OCI-LY1 (cell line): ENCODE data around the gene CTXND1.

Experiments used
- H2AFZ ChIP-seq: fragments of 200-600 bp; sonication (generic), shearing (Covaris generic); 2 replicates; pipeline ENCODE4 v1.6.0; 2014; ENCODE audit warnings: antibody characterized with exemption, mild to moderate bottlenecking, low read length
- H3F3A ChIP-seq: fragments of 200-600 bp; sonication (generic), shearing (Covaris generic); 2 replicates; pipeline ENCODE4 v1.6.0; 2014; ENCODE audit warnings: mild to moderate bottlenecking, antibody characterized with exemption, low read length, moderate library complexity; ENCODE audit not compliant: insufficient read depth
- H3K27ac ChIP-seq: fragments of 200-600 bp; sonication (generic); 2 replicates; pipeline ENCODE4 v1.5.1; 2014; ENCODE audit warnings: low read length, mixed run types, mild to moderate bottlenecking, low read depth; ENCODE audit not compliant: poor library complexity, severe bottlenecking
- H3K27me3 ChIP-seq: fragments of 200-600 bp; sonication (generic); 2 replicates; pipeline ENCODE4 v1.6.0; 2014; ENCODE audit warnings: antibody characterized with exemption, mild to moderate bottlenecking, low read length, moderate library complexity; ENCODE audit not compliant: insufficient read depth
- H3K36me3 ChIP-seq: fragments of 200-600 bp; sonication (generic); 2 replicates; pipeline ENCODE4 v1.6.1; 2014; ENCODE audit warnings: mild to moderate bottlenecking, antibody characterized with exemption, low read length, moderate library complexity, mixed read lengths; ENCODE audit not compliant: insufficient read depth
- H3K4me1 ChIP-seq: fragments of 200-600 bp; sonication (generic); 2 replicates; pipeline ENCODE4 v1.5.1; 2014; ENCODE audit warnings: mild to moderate bottlenecking, low read length, moderate library complexity; ENCODE audit not compliant: insufficient read depth, severe bottlenecking
- H3K4me2 ChIP-seq: fragments of 200-600 bp; sonication (generic), shearing (Covaris generic); 2 replicates; pipeline ENCODE4 v1.6.1; 2014; ENCODE audit warnings: low read length
- H3K4me3 ChIP-seq: fragments of 200-600 bp; sonication (generic); 2 replicates; pipeline ENCODE4 v1.5.1; 2014; ENCODE audit warnings: low read length, low read depth, mild to moderate bottlenecking, mixed read lengths; ENCODE audit not compliant: poor library complexity, severe bottlenecking
- H3K79me2 ChIP-seq: fragments of 200-600 bp; shearing (Covaris generic); 2 replicates; pipeline ENCODE4 v1.6.1; 2016; ENCODE audit warnings: mixed run types, low read length, mixed read lengths; ENCODE audit not compliant: insufficient read depth
- H3K9ac ChIP-seq: fragments of 200-600 bp; sonication (generic), shearing (Covaris generic); 2 replicates; pipeline ENCODE4 v1.6.1; 2014; ENCODE audit warnings: mild to moderate bottlenecking, low read length, mixed read lengths
- H3K9me2 ChIP-seq: fragments of 200-600 bp; sonication (generic), shearing (Covaris generic); 2 replicates; pipeline ENCODE4 v1.6.1; 2014; ENCODE audit warnings: low read depth, mild to moderate bottlenecking, low read length, mixed read lengths
- H3K9me3 ChIP-seq: fragments of 200-600 bp; shearing (Covaris generic); 2 replicates; pipeline ENCODE4 v1.6.1; 2014; ENCODE audit warnings: low read length, mixed read lengths
- H4K20me1 ChIP-seq: fragments of 200-600 bp; sonication (generic), shearing (Covaris generic); 2 replicates; pipeline ENCODE4 v1.6.0; 2016; ENCODE audit warnings: mild to moderate bottlenecking, low read length; ENCODE audit not compliant: insufficient read depth
- CTCF ChIP-seq: fragments of 200-600 bp; sonication (generic), shearing (Covaris generic); IDR thresholded peaks from 2 replicates; pipeline ENCODE4 v1.5.1; 2017; ENCODE audit warnings: mild to moderate bottlenecking, antibody characterized with exemption, low read length, moderate library complexity, mixed read lengths
- EZH2 ChIP-seq: fragments of 200-600 bp; sonication (generic), shearing (Covaris generic); IDR thresholded peaks from 2 replicates; pipeline ENCODE4 v1.8.0; 2017; ENCODE audit warnings: borderline replicate concordance, mixed run types, mild to moderate bottlenecking, antibody characterized with exemption, low read length, moderate library complexity, mixed read lengths

CTXND1 gene

GRCh38 chr15:80177156-80177555 is 74.9 kb downstream of the CTXND1 start:
- Histone ChIP-seq H3K4me1 (no peaks in the 10 kb centered on the region), H3F3A (no peaks in the 10 kb centered on the region), H2AFZ (no peak overlapping the region), H4K20me1 (no peaks in the 10 kb centered on the region), H3K9me3 (no peaks in the 10 kb centered on the region), H3K27me3 (no peaks in the 10 kb centered on the region), H3K79me2 (no peaks in the 10 kb centered on the region), H3K4me2 (no peak overlapping the region), H3K4me3 (no peak overlapping the region), H3K27ac (no peak overlapping the region), H3K9me2 (no peaks in the 10 kb centered on the region), H3K9ac (no peak overlapping the region), H3K36me3 (no peaks in the 10 kb centered on the region)
- TF ChIP-seq EZH2 (no peak), CTCF (no peak)

GRCh38 chr15:80176443-80176842 is 75.6 kb downstream of the CTXND1 start:
- Histone ChIP-seq H2AFZ (no peak overlapping the region), H3K27ac (no peak overlapping the region), H3K27me3 (no peaks in the 10 kb centered on the region), H4K20me1 (no peaks in the 10 kb centered on the region), H3K9me3 (no peaks in the 10 kb centered on the region), H3K79me2 (no peaks in the 10 kb centered on the region), H3K4me2 (no peak overlapping the region), H3K4me3 (no peak overlapping the region), H3K36me3 (no peaks in the 10 kb centered on the region), H3K9ac (no peak overlapping the region), H3K9me2 (no peaks in the 10 kb centered on the region), H3F3A (no peaks in the 10 kb centered on the region), H3K4me1 (no peaks in the 10 kb centered on the region)
- TF ChIP-seq EZH2 (no peak), CTCF (no peak)

- Histone ChIP-seq H3K79me2 (no peaks in the 10 kb centered on the region), H3F3A (no peaks in the 10 kb centered on the region), H3K4me2 (no peak overlapping the region), H2AFZ (no peak overlapping the region), H3K27ac (no peak overlapping the region), H3K4me3 (no peak overlapping the region), H3K9me3 (no peaks in the 10 kb centered on the region), H3K9me2 (no peaks in the 10 kb centered on the region), H4K20me1 (no peaks in the 10 kb centered on the region), H3K27me3 (no peaks in the 10 kb centered on the region), H3K36me3 (no peaks in the 10 kb centered on the region), H3K9ac (no peak overlapping the region), H3K4me1 (no peaks in the 10 kb centered on the region)
- TF ChIP-seq EZH2 (no peak), CTCF (no peak)
Observed at GRCh38 chr15:80175436-80175835, 76.6 kb downstream of the CTXND1 start.
